Measurements from ENCODE around the gene NCAM1. TPM values are rescaled to one million over a fixed set of nuclear protein-coding genes. Genes with fewer than 3 reads are reported as not detected.

NCAM1 gene
- total RNA-seq, 1 donor from 2014 or later: 76.7 TPM

GRCh38 chr11:112996994-112997393 is 35.8 kb downstream of the NCAM1 start:
- H3K36me3 Mint-ChIP-seq (ENCODE audit: low read depth): peaks cover 8% of the 10 kb centered on the region
- H3K4me3 Mint-ChIP-seq: no peak overlapping the region
- H3K4me1 Mint-ChIP-seq: peaks cover 13% of the 10 kb centered on the region
- DNase-seq (ENCODE audit: low read depth, low spot score): no peak
- H3K9me3 Mint-ChIP-seq: peaks cover 5% of the 10 kb centered on the region
- no peak for TF ChIP-seq CTCF (conservative IDR thresholded peaks at IDR 0.05)
- no peaks in the 10 kb centered on the region for H3K27me3 Mint-ChIP-seq (ENCODE audit: low read depth)
- H3K27ac Mint-ChIP-seq (ENCODE audit: unreplicated experiment): no peak overlapping the region

- Mint-ChIP-seq H3K4me1 (peaks cover 13% of the 10 kb centered on the region), H3K9me3 (peaks cover 2% of the 10 kb centered on the region), H3K36me3 (ENCODE audit: low read depth) (peaks cover 5% of the 10 kb centered on the region), H3K4me3 (no peak overlapping the region), H3K27me3 (ENCODE audit: low read depth) (no peaks in the 10 kb centered on the region), H3K27ac (ENCODE audit: unreplicated experiment) (no peak overlapping the region)
- no peak for TF ChIP-seq CTCF (conservative IDR thresholded peaks at IDR 0.05)
- no peak for DNase-seq (ENCODE audit: low read depth, low spot score)
Measured at GRCh38 chr11:112997857-112998466, 36.7 kb downstream of the NCAM1 start.

GRCh38 chr11:112999520-112999919 is 38.3 kb downstream of the NCAM1 start:
- H3K27ac Mint-ChIP-seq (ENCODE audit: unreplicated experiment): no peak overlapping the region
- peaks cover 13% of the 10 kb centered on the region for H3K4me1 Mint-ChIP-seq
- DNase-seq (ENCODE audit: low read depth, low spot score): no peak

GRCh38 chr11:113001709-113002108 is 40.5 kb downstream of the NCAM1 start:
- H3K4me3 Mint-ChIP-seq: no peak overlapping the region
- no peaks in the 10 kb centered on the region for H3K27me3 Mint-ChIP-seq (ENCODE audit: low read depth)
- H3K27ac Mint-ChIP-seq (ENCODE audit: unreplicated experiment): no peak overlapping the region
- peaks cover 11% of the 10 kb centered on the region for H3K36me3 Mint-ChIP-seq (ENCODE audit: low read depth)
- DNase-seq (ENCODE audit: low read depth, low spot score): no peak
- peaks cover 6% of the 10 kb centered on the region for H3K9me3 Mint-ChIP-seq
- H3K4me1 Mint-ChIP-seq: peaks cover 14% of the 10 kb centered on the region
- no peak for TF ChIP-seq CTCF (conservative IDR thresholded peaks at IDR 0.05)

More at GRCh38 chr11:112999520-112999919, 38.3 kb downstream of the NCAM1 start:
- Mint-ChIP-seq H3K4me3 (no peak overlapping the region), H3K9me3 (no peaks in the 10 kb centered on the region), H3K27me3 (ENCODE audit: low read depth) (no peaks in the 10 kb centered on the region), H3K36me3 (ENCODE audit: low read depth) (peaks cover 1% of the 10 kb centered on the region)
- TF ChIP-seq CTCF (conservative IDR thresholded peaks at IDR 0.05): no peak

- peaks cover 6% of the 10 kb centered on the region for H3K9me3 Mint-ChIP-seq
- no peak for DNase-seq (ENCODE audit: low read depth, low spot score)
- no peak overlapping the region for H3K4me3 Mint-ChIP-seq
- TF ChIP-seq CTCF (conservative IDR thresholded peaks at IDR 0.05): no peak
- peaks cover 11% of the 10 kb centered on the region for H3K36me3 Mint-ChIP-seq (ENCODE audit: low read depth)
- peaks cover 30% of the 10 kb centered on the region for H3K4me1 Mint-ChIP-seq
- H3K27ac Mint-ChIP-seq (ENCODE audit: unreplicated experiment): no peak overlapping the region
- no peaks in the 10 kb centered on the region for H3K27me3 Mint-ChIP-seq (ENCODE audit: low read depth)
Measured at GRCh38 chr11:113006896-113007445, 45.8 kb downstream of the NCAM1 start.

All from neural crest cell (in vitro differentiated cells).